ENCODE data around the gene LHFPL3. TPM values are rescaled to one million over a fixed set of nuclear protein-coding genes. Genes with fewer than 3 reads are reported as not detected.

The LHFPL3 gene
- total RNA-seq, 1 experiment from 2014 or later: not detected

GRCh38 chr7:104412911-104413310 lies 84.5 kb downstream of the LHFPL3 start:
- peaks cover 0 to 5% of the 10 kb centered on the region in 2 experiments; a peak in 2 of 5 replicates for H3K9me3 Mint-ChIP-seq
- Histone ChIP-seq H3K27me3 (ENCODE audit: insufficient read depth, low read length) (no peaks in the 10 kb centered on the region), H2BK5ac (ENCODE audit: insufficient read length, low read length) (no peak overlapping the region), H3K9me3 (ENCODE audit: control insufficient read depth, low read depth, low read length) (no peaks in the 10 kb centered on the region), H3K4me2 (ENCODE audit: insufficient read depth, insufficient read length, low read length) (no peak overlapping the region), H2AFZ (ENCODE audit: low read length) (no peak overlapping the region), H3K4ac (ENCODE audit: low read depth, low read length) (no peak overlapping the region), H3K4me1 (ENCODE audit: insufficient read depth, low read length) (no peaks in the 10 kb centered on the region), H3K23ac (ENCODE audit: insufficient read length, low read depth, low read length) (no peak overlapping the region), H2BK120ac (ENCODE audit: low read depth, low read length, poor library complexity, severe bottlenecking) (no peak overlapping the region), H2AK5ac (ENCODE audit: insufficient read length, low read length) (no peak overlapping the region), H3K27ac (ENCODE audit: insufficient read length, low read depth, low read length) (no peak overlapping the region), H3K23me2 (ENCODE audit: insufficient read length, low read depth, low read length, poor library complexity, severe bottlenecking) (no peaks in the 10 kb centered on the region), H2BK15ac (ENCODE audit: low read depth, low read length) (no peak overlapping the region), H3K79me1 (ENCODE audit: insufficient read depth, low read depth, low read length, poor library complexity, severe bottlenecking) (no peaks in the 10 kb centered on the region), H2BK12ac (ENCODE audit: insufficient read length, low read depth, low read length) (no peak overlapping the region), H4K8ac (replicated peaks; ENCODE audit: insufficient read length, low read depth, low read length) (no peak overlapping the region), H3K79me2 (ENCODE audit: insufficient read depth, low read length) (no peaks in the 10 kb centered on the region), H2BK20ac (ENCODE audit: low read depth, low read length, poor library complexity, severe bottlenecking) (no peak overlapping the region), H3K14ac (ENCODE audit: insufficient read depth, low read length) (no peak overlapping the region), H3K56ac (ENCODE audit: insufficient read length, low read depth, low read length) (no peak overlapping the region), H4K91ac (ENCODE audit: insufficient read length, low read depth, low read length) (no peak overlapping the region), H3K18ac (ENCODE audit: insufficient read length, low read depth, low read length) (no peak overlapping the region), H4K5ac (ENCODE audit: insufficient read length, low read depth, low read length) (no peak overlapping the region), H4K20me1 (ENCODE audit: control insufficient read depth, insufficient read depth, insufficient read length) (no peaks in the 10 kb centered on the region), H3T11ph (ENCODE audit: low read length) (no peak overlapping the region), H3K9ac (ENCODE audit: extremely low read depth, insufficient read length, low read length) (no peak overlapping the region)
- no peak for TF ChIP-seq CTCF (conservative IDR thresholded peaks at IDR 0.05)
- WGBS (ENCODE audit: extremely low coverage, insufficient read length, low lambda C conversion rate): no CpG with 5 or more reads among the region's 3 CpGs
- peaks cover 0 to 12% (median 2%) of the 10 kb centered on the region in 3 experiments; a peak in 4 of 7 replicates for H3K36me3 Mint-ChIP-seq (ENCODE audit: insufficient read depth in 1 of 3, low read depth in 3 of 3)
- H3K4me1 Mint-ChIP-seq: no peaks in the 10 kb centered on the region
- DNase-seq: no peak
- H3K27ac Mint-ChIP-seq: no peak overlapping the region
- H3K4me3 Mint-ChIP-seq: no peak overlapping the region
- H3K27me3 Mint-ChIP-seq (ENCODE audit: low read depth): no peaks in the 10 kb centered on the region
